ENCODE data around the gene DSE. TPM values are rescaled to one million over a fixed set of nuclear protein-coding genes. Genes with fewer than 3 reads are reported as not detected.

DSE gene
- total RNA-seq, 1 experiment from 2014 or later: 37.8 TPM

DNA sequence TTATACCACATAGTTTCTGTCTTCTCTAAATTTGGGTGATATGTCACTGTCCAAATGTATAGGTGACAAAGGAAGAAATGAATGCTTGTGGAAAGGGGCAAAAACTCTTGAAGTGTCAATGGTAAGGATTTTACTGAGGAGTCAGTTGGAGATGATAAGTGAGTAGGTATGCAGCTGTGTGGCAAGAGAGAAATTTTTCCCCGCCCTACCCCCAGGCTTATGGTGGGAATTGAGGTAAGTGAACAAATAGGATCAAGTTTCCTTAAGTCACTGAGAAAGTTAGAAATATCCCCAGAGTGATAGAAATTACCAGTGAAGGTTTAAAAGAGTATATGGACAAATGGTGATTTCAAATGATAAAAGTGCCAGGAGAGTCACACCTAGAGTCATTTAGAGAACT lies 11.8 kb downstream of the DSE start:
- in situ Hi-C loops (cut with HindIII; ENCODE audit: low sequenced_read_pairs): no loop called here

DNA sequence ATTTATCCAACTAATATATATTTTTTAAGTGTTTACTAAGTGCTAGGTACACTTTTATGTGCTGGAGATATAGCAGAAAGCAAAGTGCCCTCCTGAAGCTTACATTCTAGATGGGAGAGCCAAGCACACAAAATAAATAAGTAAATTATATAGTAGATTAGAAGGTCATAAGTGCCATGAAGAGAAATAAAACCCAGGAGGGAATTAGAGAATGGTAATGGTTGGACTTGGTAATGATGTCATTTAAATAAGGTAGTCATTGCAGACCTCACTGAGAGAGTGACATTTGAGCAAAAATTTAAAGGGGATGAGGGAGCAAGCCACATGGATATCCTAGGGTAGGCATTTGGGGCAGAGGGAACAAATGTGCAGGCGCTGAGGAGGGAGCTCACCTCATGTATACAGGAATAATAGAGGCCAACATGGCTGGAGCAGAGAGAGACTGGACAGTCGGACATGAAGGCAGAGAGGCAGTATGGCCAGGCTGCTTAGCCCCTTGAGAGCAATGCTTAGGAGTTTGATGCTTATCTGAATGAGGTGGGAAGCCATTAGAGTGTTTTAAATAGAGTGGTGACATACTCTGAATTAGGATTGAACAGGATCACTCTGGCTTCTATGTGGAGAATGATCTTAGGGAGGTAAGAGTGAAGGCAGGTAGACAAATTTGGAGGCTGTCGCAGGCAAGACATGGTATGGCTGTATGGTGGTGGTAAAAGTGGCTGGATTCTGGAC lies 14.1 kb downstream of the DSE start:
- in situ Hi-C loops (cut with HindIII; ENCODE audit: low sequenced_read_pairs): no loop called here

More for the DNA sequence above, 11.8 kb downstream of the DSE start:
- no peak for DNase-seq (ENCODE audit: low spot score)

DNA sequence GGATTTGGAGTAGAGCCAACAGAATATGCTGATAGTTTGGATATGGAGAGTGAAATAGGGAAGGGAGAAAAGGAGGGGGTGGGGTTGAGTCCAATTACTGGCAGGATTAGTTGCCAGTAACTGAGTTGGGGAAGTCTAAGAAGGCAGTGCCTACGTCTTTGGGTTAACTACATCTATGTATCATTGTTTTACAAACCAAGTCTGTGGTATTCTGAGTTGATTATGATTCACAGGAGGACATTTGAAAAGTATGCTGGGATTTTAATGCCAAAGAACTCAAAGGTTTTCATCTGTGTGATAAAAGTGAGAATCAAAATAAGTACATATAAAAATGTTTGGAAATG lies 14.7 kb downstream of the DSE start:
- DNase-seq (ENCODE audit: low spot score): no peak
- in situ Hi-C loops (cut with HindIII; ENCODE audit: low sequenced_read_pairs): no loop called here

More for the DNA sequence above, 14.1 kb downstream of the DSE start:
- no peak for DNase-seq (ENCODE audit: low spot score)

DNA sequence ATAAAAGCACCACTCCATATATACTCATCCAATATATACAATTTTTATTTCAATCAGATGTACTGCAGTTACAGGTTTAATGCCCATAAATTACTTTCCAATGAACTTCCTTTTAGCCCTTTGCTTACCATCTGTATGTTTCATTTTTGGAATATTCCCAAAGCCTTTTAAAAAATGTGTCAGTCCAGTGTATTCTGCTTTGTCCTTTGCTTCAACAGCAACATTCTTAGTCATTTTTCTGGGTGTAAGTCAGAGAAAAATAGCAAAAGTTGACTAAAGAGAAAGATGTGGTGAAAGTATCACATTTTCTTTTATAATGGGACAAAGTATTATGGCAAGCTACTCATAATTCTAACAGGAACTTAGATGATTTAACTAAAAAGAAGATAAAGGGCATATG lies 15.2 kb downstream of the DSE start:
- DNase-seq (ENCODE audit: low spot score): no peak
- in situ Hi-C loops (cut with HindIII; ENCODE audit: low sequenced_read_pairs): no loop called here

DNA sequence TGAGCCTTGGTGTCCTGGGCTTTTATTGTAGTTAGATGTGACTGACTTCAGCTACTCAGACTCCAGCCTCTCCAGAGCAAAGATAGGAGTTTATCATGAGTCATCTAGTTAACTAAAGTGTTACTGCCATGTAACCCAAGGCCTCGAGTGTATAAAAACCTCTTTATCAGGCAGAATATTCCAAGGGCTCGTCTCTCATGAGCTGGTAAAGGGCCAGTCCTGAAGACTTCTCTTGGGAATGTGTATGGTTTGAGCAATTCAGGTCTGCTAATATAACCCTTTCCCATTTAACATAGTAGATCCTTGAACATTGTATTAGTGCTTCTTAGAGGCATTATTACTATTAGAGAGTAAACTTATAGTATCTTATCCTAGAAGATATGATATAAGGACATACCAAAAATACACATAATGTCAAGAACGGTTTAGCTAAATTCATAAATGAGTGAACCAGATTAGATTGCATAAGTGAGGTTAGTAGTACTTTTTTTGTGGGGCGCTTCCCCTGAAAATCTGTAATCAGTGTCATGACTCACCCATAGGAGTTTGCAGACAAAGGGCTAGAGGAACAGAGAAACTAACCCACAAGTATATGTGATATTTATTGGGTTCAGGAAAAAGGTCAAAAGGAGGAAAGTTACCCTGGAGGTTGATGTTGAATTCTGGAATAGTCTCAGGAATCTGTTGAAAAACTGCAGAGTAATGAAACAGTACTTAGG lies 16.0 kb downstream of the DSE start:
- in situ Hi-C loops (cut with HindIII; ENCODE audit: low sequenced_read_pairs): no loop called here
- no peak for DNase-seq (ENCODE audit: low spot score)

DNA sequence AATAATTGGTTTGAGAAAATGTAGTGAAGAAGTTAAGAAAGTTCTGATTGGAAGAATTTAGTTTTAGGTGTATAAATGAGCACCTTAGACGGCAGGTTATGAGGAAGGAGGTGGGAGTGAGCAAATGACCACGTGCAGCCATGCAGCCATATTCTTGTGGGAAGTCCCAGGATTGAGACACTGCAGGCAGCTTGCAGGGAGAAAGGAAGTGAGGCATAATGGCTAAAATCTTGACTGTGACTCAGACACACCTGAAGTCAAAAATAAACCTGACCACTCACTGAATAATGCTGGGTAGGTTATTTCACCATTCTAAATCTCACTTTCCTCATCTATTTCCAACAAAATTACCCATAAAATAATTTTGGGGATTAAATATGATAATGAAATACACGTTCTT lies 16.6 kb downstream of the DSE start:
- in situ Hi-C loops (cut with HindIII; ENCODE audit: low sequenced_read_pairs): no loop called here

DNA sequence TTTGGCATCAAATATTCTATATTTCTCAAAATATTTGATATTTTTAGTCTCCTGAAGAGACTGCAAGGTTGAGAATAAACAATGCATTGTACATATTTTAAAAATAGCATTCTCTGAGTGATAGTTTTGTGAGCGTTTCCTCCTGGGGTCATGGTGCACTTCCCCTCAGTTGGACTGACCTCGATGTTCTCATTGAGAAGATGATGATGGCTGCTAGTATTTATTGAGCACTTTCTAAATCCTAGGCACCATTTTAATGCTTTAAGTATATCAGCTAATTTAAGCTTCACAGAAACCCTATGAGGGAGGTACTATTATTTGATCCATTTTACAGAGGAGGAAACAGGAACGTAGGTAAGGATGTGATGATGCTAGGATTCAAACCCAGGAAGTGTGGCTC lies 18.2 kb downstream of the DSE start:
- in situ Hi-C loops (cut with HindIII; ENCODE audit: low sequenced_read_pairs): no loop called here
- no peak for DNase-seq (ENCODE audit: low spot score)

More for the DNA sequence above, 16.6 kb downstream of the DSE start:
- no peak for DNase-seq (ENCODE audit: low spot score)

DNA sequence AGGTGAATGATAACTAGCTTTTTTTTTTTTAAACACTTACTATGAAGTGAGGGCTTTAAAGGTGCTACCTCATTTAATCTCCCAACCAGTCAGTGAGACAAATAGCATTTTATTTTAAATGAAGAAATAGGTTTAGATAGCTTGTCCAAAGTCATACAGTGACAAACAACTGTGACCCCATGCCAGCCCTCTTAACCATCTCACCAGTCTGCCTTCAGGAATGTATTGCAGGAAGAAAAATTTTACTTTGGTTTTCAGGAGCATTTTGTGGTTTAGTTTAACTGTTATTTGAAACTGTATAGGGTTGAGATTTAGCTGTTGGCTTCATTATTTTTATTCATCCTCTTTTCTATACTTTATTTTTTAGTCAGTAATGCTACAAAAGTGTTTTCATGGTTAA lies 18.6 kb downstream of the DSE start:
- in situ Hi-C loops (cut with HindIII; ENCODE audit: low sequenced_read_pairs): no loop called here

DNA sequence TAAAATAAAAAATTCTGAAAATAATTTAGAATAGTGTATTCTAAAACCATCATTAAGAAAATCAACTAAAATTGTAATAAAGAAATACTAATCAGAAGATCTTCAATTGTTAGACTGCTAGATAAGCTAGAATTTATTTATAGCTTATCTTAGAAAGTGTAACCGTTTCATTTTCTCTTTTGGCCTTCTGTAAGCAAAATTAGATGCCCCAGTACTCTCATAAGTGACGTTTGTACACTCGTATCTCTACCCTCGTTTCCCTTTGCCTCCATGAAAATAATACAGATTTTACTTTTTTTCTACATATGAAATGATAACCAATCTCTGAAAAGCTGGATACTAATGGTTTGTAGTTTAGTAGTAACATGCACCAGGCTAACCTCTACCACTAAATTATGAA lies 19.8 kb downstream of the DSE start:
- in situ Hi-C loops (cut with HindIII; ENCODE audit: low sequenced_read_pairs): no loop called here
- no peak for DNase-seq (ENCODE audit: low spot score)

More for the DNA sequence above, 18.6 kb downstream of the DSE start:
- DNase-seq (ENCODE audit: low spot score): no peak

DNA sequence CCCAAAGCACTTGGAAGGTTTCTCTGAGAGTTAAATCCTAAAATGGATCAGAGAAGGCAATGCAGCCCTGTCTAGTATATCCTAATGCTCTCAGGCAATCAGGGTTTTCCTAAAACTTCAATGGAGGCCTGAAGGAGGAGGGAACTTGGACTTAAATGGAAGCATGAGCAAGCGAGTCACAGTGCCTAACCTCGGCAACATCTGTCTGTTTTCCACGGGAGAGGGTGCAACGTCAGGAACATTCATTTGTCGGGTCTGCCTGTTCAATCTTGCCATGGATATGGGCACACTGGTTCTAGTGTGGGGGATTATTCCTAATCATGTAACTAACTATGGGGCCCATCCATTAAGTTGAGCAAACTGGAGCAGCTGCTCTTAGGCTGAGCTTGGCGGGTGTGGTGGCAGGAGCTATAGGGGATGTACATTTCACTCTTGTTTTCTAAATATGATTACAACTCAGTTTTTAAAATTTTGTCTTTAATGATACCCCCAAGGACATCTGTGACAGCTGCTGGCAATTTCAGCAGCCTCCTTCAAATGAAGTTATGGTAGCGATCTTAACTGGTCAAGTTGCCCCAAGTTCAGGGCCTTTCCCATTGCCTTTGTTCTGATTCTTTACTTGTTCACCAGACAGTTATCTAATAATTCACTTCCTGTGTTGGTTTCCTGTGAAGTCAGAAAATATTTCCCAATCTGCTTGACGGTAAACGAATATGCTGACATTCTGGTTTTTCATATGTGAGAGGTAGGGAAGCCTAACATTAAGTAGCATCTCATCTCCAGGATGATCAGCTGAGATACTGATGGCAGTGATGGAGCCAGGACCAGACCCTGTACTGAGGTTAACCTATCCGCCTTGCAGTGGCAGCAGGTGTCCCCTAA lies 21.6 kb downstream of the DSE start:
- in situ Hi-C loops (cut with HindIII; ENCODE audit: low sequenced_read_pairs): no loop called here
- DNase-seq (ENCODE audit: low spot score): no peak

DNA sequence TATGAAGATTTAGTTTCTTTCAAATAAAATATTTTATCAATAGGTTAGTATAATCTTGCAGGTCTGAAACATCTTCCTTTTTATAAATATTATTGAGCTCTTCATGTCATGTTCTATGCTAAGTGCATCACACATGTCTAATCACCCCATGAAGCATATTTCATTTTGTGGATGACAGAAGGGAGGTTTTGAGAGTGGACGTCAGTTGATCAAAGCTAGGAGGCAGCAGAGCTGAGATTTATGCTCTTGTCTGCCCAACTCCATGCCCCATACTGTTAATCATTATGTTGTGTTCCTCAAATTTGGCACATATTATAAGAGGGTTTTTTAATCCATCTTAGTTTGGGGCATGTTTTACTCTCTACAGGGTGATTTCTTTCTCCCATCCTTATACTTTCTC lies 22.7 kb downstream of the DSE start:
- no peak for DNase-seq (ENCODE audit: low spot score)
- in situ Hi-C loops (cut with HindIII; ENCODE audit: low sequenced_read_pairs): no loop called here

DNA sequence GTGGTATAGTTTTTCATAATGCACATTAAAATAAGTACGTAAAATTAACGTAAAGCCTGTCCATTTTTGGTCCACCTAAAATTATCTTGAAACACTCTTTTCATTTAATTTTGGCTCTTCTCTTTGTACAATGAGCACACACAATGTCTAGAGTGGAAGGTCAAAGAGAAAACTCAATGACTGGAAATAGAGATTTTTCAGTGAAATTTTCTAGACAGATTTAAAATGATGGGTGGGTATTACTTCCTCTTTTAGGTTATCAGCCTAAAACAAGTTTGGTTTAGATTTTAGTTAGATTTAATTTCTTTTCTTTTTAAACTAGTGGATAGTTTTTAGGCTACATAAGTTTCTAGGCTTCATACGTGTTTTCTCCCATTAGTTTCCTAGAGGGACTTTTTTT lies 24.9 kb downstream of the DSE start:
- DNase-seq (ENCODE audit: low spot score): no peak
- in situ Hi-C loops (cut with HindIII; ENCODE audit: low sequenced_read_pairs): no loop called here

DNA sequence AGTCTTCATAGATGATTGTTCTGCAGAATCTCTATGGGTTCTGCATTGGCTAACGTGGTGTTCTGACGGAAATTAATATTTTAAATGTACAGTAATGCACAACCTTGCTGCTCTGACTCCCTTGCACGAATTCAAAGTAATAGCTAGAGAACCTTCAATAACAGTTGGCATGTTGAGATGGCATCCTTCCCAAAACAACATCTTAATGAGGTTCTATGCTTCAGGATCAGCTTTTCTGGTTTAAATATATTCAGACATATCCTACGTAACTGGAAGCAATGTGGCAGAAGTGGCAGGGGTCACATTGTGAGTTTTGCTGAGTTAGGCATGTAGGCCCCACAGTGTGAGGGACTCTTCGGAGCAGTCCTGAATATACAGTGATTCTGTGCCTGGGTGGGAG lies 25.7 kb downstream of the DSE start:
- DNase-seq (ENCODE audit: low spot score): no peak
- in situ Hi-C loops (cut with HindIII; ENCODE audit: low sequenced_read_pairs): no loop called here

DNA sequence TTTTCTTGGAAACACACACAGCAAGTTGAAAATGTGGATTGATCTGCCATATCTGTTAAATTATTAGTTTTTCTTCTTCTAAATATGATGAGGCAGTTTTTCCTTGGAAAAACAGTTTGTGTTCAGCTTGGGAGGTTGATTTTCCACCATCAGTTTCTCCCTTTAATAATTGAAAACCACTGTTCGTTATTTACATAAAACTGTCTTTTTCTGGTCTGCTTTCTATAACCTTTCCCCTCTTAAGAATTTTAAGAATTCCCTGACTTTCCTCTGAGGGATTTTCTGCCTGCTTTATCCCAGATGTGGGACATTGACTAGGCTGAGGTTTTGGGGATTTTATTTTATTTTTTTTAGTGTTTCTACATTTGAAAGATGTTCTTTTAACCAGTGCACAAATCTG lies 27.2 kb downstream of the DSE start:
- in situ Hi-C loops (cut with HindIII; ENCODE audit: low sequenced_read_pairs): no loop called here
- no peak for DNase-seq (ENCODE audit: low spot score)

DNA sequence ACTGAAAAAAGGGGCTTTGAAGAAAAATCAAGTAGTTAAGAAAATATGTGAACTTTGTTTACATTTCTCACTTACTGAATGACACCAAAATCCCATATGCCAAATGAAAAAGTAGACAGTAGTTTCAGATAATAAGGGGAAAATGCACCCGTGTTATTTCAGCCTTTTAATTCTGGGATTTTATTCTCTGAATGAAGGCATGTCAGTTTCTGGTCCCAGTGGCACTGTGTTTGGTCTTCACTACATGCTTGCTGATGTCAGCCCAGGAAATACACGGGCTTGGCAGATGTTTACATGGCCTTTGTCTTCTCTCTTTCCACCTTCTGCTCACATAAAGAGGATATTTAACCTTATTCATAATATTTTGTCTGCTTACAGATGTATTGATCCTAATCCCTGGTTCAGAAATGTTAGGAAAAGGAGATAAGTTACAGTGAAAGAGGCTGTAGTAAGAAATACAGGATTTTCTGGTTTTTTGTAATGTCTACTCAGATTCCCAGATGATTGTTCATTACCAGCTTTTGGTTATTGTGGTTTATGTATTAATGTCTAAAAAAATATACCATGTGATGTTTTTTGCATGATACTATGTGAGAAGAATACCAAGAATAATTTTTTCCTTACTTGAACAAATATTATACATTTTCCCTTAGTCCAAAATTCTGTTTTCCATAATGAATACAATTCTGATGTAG lies 27.7 kb downstream of the DSE start:
- no peak for DNase-seq (ENCODE audit: low spot score)
- in situ Hi-C loops (cut with HindIII; ENCODE audit: low sequenced_read_pairs): no loop called here

DNA sequence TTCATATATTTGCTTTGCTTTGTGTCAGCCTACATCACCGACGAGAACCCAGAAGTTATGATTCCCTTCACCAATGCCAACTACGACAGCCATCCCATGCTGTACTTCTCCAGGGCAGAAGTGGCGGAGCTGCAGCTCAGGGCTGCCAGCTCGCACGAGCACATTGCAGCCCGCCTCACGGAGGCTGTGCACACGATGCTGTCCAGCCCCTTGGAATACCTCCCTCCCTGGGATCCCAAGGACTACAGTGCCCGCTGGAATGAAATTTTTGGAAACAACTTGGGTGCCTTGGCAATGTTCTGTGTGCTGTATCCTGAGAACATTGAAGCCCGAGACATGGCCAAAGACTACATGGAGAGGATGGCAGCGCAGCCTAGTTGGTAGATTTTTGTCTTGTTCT lies 28.5 kb downstream of the DSE start:
- no peak for DNase-seq (ENCODE audit: low spot score)
- in situ Hi-C loops (cut with HindIII; ENCODE audit: low sequenced_read_pairs): no loop called here

DNA sequence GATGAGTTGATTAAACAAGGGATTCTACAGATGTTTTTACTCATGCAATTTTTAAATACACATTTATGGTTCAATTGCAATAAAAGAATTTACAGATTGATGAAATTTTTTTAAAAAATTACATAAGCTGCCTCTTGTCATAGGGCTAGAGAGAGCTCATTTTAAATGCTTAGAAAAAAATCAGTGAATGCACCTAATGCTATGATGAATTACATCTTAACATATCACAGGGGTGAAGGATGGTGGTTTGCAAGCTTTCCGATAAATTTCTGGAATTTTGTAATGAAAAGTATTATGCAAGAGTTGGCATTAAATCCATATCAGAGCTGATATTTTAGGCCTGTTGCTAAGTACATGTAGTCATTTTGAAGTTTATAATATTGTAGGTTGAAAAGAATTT lies 29.6 kb downstream of the DSE start:
- no peak for DNase-seq (ENCODE audit: low spot score)
- in situ Hi-C loops (cut with HindIII; ENCODE audit: low sequenced_read_pairs): no loop called here

DNA sequence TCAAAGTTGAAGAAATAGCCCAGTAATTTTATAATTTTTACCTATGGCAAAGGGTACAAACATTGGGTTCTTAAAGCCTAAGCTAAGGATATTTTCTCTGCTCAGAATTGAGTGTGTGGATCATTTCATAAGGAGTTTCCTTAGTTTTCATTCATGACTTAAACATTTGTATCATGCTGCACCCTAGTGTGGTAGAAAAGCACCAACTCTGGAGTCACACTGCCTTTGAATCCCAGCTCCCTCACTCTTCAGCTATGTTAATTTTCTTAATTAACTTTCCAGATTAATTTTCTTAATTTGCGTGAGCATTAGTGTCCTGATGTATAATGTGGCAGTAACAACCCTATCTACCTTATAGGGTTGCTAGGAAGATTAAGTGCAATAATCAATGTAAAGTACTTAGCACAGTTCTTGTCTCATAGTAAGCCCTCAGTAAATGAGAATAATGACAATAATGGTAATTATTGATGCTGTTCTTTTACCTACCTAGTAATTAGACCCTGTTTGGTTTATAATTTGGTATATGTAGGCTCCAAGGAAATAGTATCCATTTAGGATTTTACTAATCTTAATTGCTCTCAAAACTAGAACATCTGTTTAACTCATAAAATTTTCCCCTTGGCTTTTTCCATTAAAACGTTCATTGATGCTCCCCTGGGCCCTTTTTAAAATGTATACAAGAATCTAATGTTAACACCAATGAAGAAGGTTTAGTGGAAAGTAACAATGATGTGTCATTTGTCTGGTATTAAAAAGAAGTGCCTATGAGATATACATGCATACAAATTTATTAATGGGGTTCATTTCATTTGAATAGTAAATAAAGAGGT lies 31.6 kb downstream of the DSE start:
- DNase-seq (ENCODE audit: low spot score): no peak
- in situ Hi-C loops (cut with HindIII; ENCODE audit: low sequenced_read_pairs): no loop called here

DNA sequence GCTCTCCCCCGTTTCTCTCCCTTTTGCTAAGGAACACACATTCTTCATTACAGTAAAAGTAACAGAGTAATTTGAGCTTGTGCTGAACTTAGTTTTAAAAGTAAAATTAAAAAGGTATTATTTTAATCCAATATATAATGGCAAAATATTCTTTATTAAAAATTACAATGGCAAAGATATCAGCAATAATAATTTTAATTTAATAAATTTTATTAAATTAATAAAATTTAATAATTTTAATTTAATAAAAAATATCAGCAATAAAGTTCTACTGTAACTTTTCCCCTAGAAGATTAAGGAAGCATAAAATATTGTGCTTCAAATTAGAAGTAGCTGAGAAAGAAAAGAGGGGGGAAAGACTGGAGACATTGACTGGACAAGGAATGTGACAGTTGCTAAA lies 32.5 kb downstream of the DSE start:
- in situ Hi-C loops (cut with HindIII; ENCODE audit: low sequenced_read_pairs): no loop called here
- DNase-seq (ENCODE audit: low spot score): no peak

All from G401 (cell line).